Measurements from ENCODE around the gene TMEM244.

DNA sequence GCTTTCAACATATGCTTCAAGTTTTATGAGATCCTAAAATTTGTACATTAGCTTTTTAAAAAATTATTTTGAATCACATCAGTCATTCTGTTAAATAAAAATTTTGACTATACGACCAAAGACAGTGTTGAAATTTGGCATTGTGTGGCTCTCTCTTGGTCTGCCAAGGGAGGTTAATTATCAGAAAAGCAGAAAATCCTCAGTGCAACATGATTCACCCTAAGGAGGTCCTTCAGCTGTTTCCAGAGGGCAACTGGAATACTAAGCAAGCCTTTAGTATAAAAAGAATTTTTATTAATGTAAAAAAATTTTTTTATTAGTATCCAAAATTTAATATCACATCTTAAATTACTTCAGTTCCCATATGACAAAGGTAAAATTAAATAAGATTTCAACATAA is 23.1 kb upstream of the TMEM244 start:
- TF ChIP-seq POLR2AphosphoS5 (IDR thresholded peaks at IDR 0.05), result no peak
- TF ChIP-seq, protein P1, sequence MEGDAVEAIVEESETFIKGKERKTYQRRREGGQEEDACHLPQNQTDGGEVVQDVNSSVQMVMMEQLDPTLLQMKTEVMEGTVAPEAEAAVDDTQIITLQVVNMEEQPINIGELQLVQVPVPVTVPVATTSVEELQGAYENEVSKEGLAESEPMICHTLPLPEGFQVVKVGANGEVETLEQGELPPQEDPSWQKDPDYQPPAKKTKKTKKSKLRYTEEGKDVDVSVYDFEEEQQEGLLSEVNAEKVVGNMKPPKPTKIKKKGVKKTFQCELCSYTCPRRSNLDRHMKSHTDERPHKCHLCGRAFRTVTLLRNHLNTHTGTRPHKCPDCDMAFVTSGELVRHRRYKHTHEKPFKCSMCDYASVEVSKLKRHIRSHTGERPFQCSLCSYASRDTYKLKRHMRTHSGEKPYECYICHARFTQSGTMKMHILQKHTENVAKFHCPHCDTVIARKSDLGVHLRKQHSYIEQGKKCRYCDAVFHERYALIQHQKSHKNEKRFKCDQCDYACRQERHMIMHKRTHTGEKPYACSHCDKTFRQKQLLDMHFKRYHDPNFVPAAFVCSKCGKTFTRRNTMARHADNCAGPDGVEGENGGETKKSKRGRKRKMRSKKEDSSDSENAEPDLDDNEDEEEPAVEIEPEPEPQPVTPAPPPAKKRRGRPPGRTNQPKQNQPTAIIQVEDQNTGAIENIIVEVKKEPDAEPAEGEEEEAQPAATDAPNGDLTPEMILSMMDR (IDR thresholded peaks at IDR 0.05), result no peak
